Karpas-422 (cell line): ENCODE measurements around the gene LTV1. TPM values are rescaled to one million over a fixed set of nuclear protein-coding genes. Genes with fewer than 3 reads are reported as not detected.

ENCODE experiments used
- DNase-seq: peaks from one replicate; pipeline ENCODE4 v3.0.0-alpha.2; 2015
- H2AFZ ChIP-seq: fragments of 200-600 bp; sonication (generic); 2 replicates; pipeline ENCODE4 v1.6.1; 2014; ENCODE audit warnings: antibody characterized with exemption, low read length, mixed read lengths
- H3K27ac ChIP-seq: fragments of 200-600 bp; sonication (generic); 2 replicates; pipeline ENCODE4 v1.5.1; 2014; ENCODE audit warnings: mild to moderate bottlenecking, low read length, moderate library complexity
- H3K27me3 ChIP-seq: fragments of 200-600 bp; sonication (generic); 2 replicates; pipeline ENCODE4 v1.6.1; 2014; ENCODE audit warnings: low read length, mixed read lengths
- H3K36me3 ChIP-seq: fragments of 200-600 bp; sonication (generic); 2 replicates; pipeline ENCODE4 v1.6.1; 2014; ENCODE audit warnings: low read length, mixed read lengths; ENCODE audit not compliant: insufficient read depth
- H3K4me1 ChIP-seq: fragments of 200-600 bp; sonication (generic); 2 replicates; pipeline ENCODE4 v1.6.1; 2014; ENCODE audit warnings: mild to moderate bottlenecking, low read length, mixed read lengths
- H3K4me2 ChIP-seq: fragments of 200-600 bp; sonication (generic); 2 replicates; pipeline ENCODE4 v1.6.1; 2014; ENCODE audit warnings: low read length, low read depth, mild to moderate bottlenecking; ENCODE audit not compliant: poor library complexity, severe bottlenecking
- H3K4me3 ChIP-seq: fragments of 200-600 bp; sonication (generic); 2 replicates; pipeline ENCODE4 v1.5.1; 2014; ENCODE audit warnings: mild to moderate bottlenecking, antibody characterized with exemption, low read length, mixed read lengths
- H3K79me2 ChIP-seq: fragments of 200-600 bp; sonication (generic); 2 replicates; pipeline ENCODE4 v1.6.1; 2014; ENCODE audit warnings: mild to moderate bottlenecking, low read length, mixed read lengths
- H3K9ac ChIP-seq: fragments of 200-600 bp; sonication (generic); 2 replicates; pipeline ENCODE4 v1.6.0; 2014; ENCODE audit warnings: low read length
- H3K9me2 ChIP-seq: fragments of 200-600 bp; sonication (generic), shearing (Covaris generic); replicated peaks from 2 replicates; pipeline ENCODE4 v1.6.0; 2014; ENCODE audit warnings: mild to moderate bottlenecking, low read length, moderate library complexity; ENCODE audit not compliant: insufficient read depth
- H3K9me3 ChIP-seq: fragments of 300-700, 200-600 bp; sonication (generic); 2 replicates; pipeline ENCODE4 v1.6.1; 2014; ENCODE audit warnings: low read length, mixed read lengths
- H4K20me1 ChIP-seq: fragments of 200-600 bp; sonication (generic); 2 replicates; pipeline ENCODE4 v1.6.1; 2014; ENCODE audit warnings: mild to moderate bottlenecking, antibody characterized with exemption, low read length, low read depth; ENCODE audit not compliant: insufficient read depth
- total RNA-seq: library from RNA; depleted of rRNA; stranded (reverse); fragments of >200 nt; shearing (Covaris generic); gene quantifications from 2 replicates; pipeline ENCODE4 v1.2.3, GENCODE V29; 2014; ENCODE audit warnings: low replicate concordance

The LTV1 gene
- total RNA-seq, 1 experiment from 2014 or later: 19.4 TPM

- no peak overlapping the region for H3K27ac ChIP-seq
- no peak for DNase-seq
- H3K9ac ChIP-seq: no peak overlapping the region
- H4K20me1 ChIP-seq: no peaks in the 10 kb centered on the region
- H3K27me3 ChIP-seq: no peaks in the 10 kb centered on the region
- H3K4me1 ChIP-seq: no peaks in the 10 kb centered on the region
- no peaks in the 10 kb centered on the region for H3K79me2 ChIP-seq
- H2AFZ ChIP-seq: no peak overlapping the region
- H3K4me3 ChIP-seq: no peak overlapping the region
- no peak overlapping the region for H3K4me2 ChIP-seq
- H3K36me3 ChIP-seq: no peaks in the 10 kb centered on the region
- no peaks in the 10 kb centered on the region for H3K9me2 ChIP-seq
- no peaks in the 10 kb centered on the region for H3K9me3 ChIP-seq
Observed at GRCh38 chr6:143882401-143882930, 39.3 kb downstream of the LTV1 start.

GRCh38 chr6:143884216-143884900 is 41.2 kb downstream of the LTV1 start:
- Histone ChIP-seq H3K4me1 (no peaks in the 10 kb centered on the region), H4K20me1 (no peaks in the 10 kb centered on the region), H3K27me3 (no peaks in the 10 kb centered on the region), H3K27ac (no peak overlapping the region), H3K4me2 (no peak overlapping the region), H3K79me2 (no peaks in the 10 kb centered on the region), H3K9me2 (no peaks in the 10 kb centered on the region), H3K9ac (no peak overlapping the region), H2AFZ (no peak overlapping the region), H3K4me3 (no peak overlapping the region), H3K36me3 (no peaks in the 10 kb centered on the region), H3K9me3 (no peaks in the 10 kb centered on the region)
- DNase-seq: no peak

GRCh38 chr6:143885116-143885515 is 42.0 kb downstream of the LTV1 start:
- H3K36me3 ChIP-seq: no peaks in the 10 kb centered on the region
- no peaks in the 10 kb centered on the region for H3K27me3 ChIP-seq
- H3K79me2 ChIP-seq: no peaks in the 10 kb centered on the region
- no peaks in the 10 kb centered on the region for H3K9me3 ChIP-seq
- H3K9ac ChIP-seq: no peak overlapping the region
- DNase-seq: no peak
- H3K9me2 ChIP-seq: no peaks in the 10 kb centered on the region
- no peaks in the 10 kb centered on the region for H4K20me1 ChIP-seq
- no peak overlapping the region for H3K4me3 ChIP-seq
- no peak overlapping the region for H2AFZ ChIP-seq
- no peak overlapping the region for H3K27ac ChIP-seq
- no peak overlapping the region for H3K4me2 ChIP-seq
- no peaks in the 10 kb centered on the region for H3K4me1 ChIP-seq

GRCh38 chr6:143894655-143895054 is 51.5 kb downstream of the LTV1 start:
- no peak overlapping the region for H3K27ac ChIP-seq
- H3K79me2 ChIP-seq: no peaks in the 10 kb centered on the region
- no peaks in the 10 kb centered on the region for H3K36me3 ChIP-seq
- H3K9me3 ChIP-seq: no peaks in the 10 kb centered on the region
- no peak overlapping the region for H3K4me2 ChIP-seq
- H3K9ac ChIP-seq: no peak overlapping the region
- H3K4me3 ChIP-seq: no peak overlapping the region
- DNase-seq: no peak
- H3K27me3 ChIP-seq: no peaks in the 10 kb centered on the region
- no peaks in the 10 kb centered on the region for H4K20me1 ChIP-seq
- H2AFZ ChIP-seq: no peak overlapping the region
- no peaks in the 10 kb centered on the region for H3K4me1 ChIP-seq
- no peaks in the 10 kb centered on the region for H3K9me2 ChIP-seq

GRCh38 chr6:143896126-143896860 is 53.2 kb downstream of the LTV1 start:
- H4K20me1 ChIP-seq: no peaks in the 10 kb centered on the region
- H3K36me3 ChIP-seq: no peaks in the 10 kb centered on the region
- H3K4me2 ChIP-seq: no peak overlapping the region

GRCh38 chr6:143900358-143900757 is 57.2 kb downstream of the LTV1 start:
- Histone ChIP-seq H2AFZ (no peak overlapping the region), H3K27me3 (no peaks in the 10 kb centered on the region), H3K9ac (no peak overlapping the region), H3K4me3 (no peak overlapping the region), H4K20me1 (no peaks in the 10 kb centered on the region), H3K9me3 (no peaks in the 10 kb centered on the region), H3K27ac (no peak overlapping the region), H3K4me2 (no peak overlapping the region), H3K9me2 (no peaks in the 10 kb centered on the region), H3K79me2 (no peaks in the 10 kb centered on the region), H3K4me1 (no peaks in the 10 kb centered on the region), H3K36me3 (no peaks in the 10 kb centered on the region)
- DNase-seq: no peak

More at GRCh38 chr6:143896126-143896860, 53.2 kb downstream of the LTV1 start:
- no peaks in the 10 kb centered on the region for H3K9me3 ChIP-seq
- no peak overlapping the region for H3K9ac ChIP-seq
- no peak overlapping the region for H2AFZ ChIP-seq
- H3K4me3 ChIP-seq: no peak overlapping the region
- no peak overlapping the region for H3K27ac ChIP-seq
- no peaks in the 10 kb centered on the region for H3K79me2 ChIP-seq
- no peak for DNase-seq
- no peaks in the 10 kb centered on the region for H3K27me3 ChIP-seq
- no peaks in the 10 kb centered on the region for H3K9me2 ChIP-seq
- H3K4me1 ChIP-seq: no peaks in the 10 kb centered on the region

GRCh38 chr6:143901885-143902750 is 59.0 kb downstream of the LTV1 start:
- no peaks in the 10 kb centered on the region for H3K9me2 ChIP-seq
- H3K79me2 ChIP-seq: no peaks in the 10 kb centered on the region
- H3K4me3 ChIP-seq: no peak overlapping the region
- H4K20me1 ChIP-seq: no peaks in the 10 kb centered on the region
- H3K9ac ChIP-seq: no peak overlapping the region
- H2AFZ ChIP-seq: no peak overlapping the region
- no peak for DNase-seq
- no peaks in the 10 kb centered on the region for H3K27me3 ChIP-seq
- no peak overlapping the region for H3K27ac ChIP-seq
- no peaks in the 10 kb centered on the region for H3K9me3 ChIP-seq
- no peaks in the 10 kb centered on the region for H3K36me3 ChIP-seq
- no peak overlapping the region for H3K4me2 ChIP-seq
- H3K4me1 ChIP-seq: no peaks in the 10 kb centered on the region

GRCh38 chr6:143902827-143903226 is 59.7 kb downstream of the LTV1 start:
- Histone ChIP-seq H2AFZ (no peak overlapping the region), H3K27me3 (no peaks in the 10 kb centered on the region), H3K9me3 (no peaks in the 10 kb centered on the region), H3K36me3 (no peaks in the 10 kb centered on the region), H3K27ac (no peak overlapping the region), H3K9ac (no peak overlapping the region), H3K9me2 (no peaks in the 10 kb centered on the region), H3K4me2 (no peak overlapping the region), H3K4me3 (no peak overlapping the region), H3K4me1 (no peaks in the 10 kb centered on the region), H4K20me1 (no peaks in the 10 kb centered on the region), H3K79me2 (no peaks in the 10 kb centered on the region)
- DNase-seq: no peak
